ENCODE results near the gene PRC1. TPM values are rescaled to one million over a fixed set of nuclear protein-coding genes. Genes with fewer than 3 reads are reported as not detected.

PRC1 gene
- total and polyA plus RNA-seq, 2 of the 13 experiments (the other 11 are each of a cell fraction or from before 2014, with no cell fraction given): 137 to 162 TPM

DNA sequence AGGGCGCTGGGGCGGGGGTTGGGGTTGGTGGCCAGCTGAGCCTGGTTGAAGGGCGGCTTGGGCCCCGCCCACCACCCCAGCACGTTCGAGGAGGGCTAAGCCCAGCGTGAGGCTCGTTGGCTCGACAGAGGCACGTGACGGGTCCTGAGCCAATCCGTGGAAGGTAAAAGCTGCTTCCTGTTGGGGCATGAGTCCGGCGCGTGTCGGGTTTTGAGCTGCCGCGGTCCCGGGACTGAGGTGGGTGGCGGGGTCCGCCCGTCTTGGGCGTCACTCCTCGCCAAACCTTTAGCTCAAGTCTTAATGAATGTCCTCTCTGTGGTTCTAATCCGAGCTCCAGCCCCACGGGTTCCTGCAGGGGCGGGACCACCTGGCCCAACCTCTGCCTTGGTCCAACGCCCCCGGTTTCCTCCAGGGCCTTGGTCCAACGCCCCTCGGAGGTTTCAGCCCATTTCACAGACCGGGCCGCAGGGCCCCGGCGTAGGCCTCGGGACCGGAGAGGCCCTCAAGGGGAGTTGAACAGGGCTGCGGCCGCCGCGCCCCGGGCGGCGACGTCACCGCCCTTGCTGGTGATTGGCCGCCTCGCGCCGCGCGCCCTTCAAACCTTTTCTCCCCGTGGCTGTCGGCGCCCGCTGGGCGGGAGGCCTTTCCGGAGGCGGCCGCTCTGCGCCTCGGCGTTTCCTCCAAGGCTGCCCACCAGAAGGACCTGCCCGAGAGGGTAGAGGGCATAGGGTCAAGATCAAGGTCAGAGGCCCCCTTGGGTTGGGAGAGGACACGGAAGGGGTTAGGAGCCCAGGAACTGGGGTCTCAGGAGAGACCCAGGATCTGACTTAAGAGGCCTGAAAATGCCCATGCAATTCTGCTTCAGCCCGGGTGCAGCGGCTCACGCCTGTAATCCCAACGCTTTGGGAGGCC lies 39.4 kb downstream of the PRC1 start, which contains the start of gene RCCD1 (continued):
- TF ChIP-seq, protein P1, sequence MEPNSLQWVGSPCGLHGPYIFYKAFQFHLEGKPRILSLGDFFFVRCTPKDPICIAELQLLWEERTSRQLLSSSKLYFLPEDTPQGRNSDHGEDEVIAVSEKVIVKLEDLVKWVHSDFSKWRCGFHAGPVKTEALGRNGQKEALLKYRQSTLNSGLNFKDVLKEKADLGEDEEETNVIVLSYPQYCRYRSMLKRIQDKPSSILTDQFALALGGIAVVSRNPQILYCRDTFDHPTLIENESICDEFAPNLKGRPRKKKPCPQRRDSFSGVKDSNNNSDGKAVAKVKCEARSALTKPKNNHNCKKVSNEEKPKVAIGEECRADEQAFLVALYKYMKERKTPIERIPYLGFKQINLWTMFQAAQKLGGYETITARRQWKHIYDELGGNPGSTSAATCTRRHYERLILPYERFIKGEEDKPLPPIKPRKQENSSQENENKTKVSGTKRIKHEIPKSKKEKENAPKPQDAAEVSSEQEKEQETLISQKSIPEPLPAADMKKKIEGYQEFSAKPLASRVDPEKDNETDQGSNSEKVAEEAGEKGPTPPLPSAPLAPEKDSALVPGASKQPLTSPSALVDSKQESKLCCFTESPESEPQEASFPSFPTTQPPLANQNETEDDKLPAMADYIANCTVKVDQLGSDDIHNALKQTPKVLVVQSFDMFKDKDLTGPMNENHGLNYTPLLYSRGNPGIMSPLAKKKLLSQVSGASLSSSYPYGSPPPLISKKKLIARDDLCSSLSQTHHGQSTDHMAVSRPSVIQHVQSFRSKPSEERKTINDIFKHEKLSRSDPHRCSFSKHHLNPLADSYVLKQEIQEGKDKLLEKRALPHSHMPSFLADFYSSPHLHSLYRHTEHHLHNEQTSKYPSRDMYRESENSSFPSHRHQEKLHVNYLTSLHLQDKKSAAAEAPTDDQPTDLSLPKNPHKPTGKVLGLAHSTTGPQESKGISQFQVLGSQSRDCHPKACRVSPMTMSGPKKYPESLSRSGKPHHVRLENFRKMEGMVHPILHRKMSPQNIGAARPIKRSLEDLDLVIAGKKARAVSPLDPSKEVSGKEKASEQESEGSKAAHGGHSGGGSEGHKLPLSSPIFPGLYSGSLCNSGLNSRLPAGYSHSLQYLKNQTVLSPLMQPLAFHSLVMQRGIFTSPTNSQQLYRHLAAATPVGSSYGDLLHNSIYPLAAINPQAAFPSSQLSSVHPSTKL (CRISPR knock-in tag; IDR thresholded peaks at IDR 0.05): peak; percentile 15; the same call in 1 of the 2 replicates
- peak; percentile 35; the same call in 1 of the 2 replicates for TF ChIP-seq REPIN1 (CRISPR knock-in tag; IDR thresholded peaks at IDR 0.05; ENCODE audit: borderline replicate concordance, low read depth)
- peak; percentile 94 for TF ChIP-seq FOXC1 (CRISPR knock-in tag; IDR thresholded peaks at IDR 0.05; ENCODE audit: borderline replicate concordance)
- no peak; the same call in 1 of the 2 replicates for TF ChIP-seq ZNF552 (CRISPR knock-in tag; IDR thresholded peaks at IDR 0.05; ENCODE audit: borderline replicate concordance)
- no peak for TF ChIP-seq ZNF543 (CRISPR knock-in tag; IDR thresholded peaks at IDR 0.05)
- no peak for TF ChIP-seq ZNF317 (CRISPR knock-in tag; IDR thresholded peaks at IDR 0.05)
- TF ChIP-seq ZNF607 (CRISPR knock-in tag; IDR thresholded peaks at IDR 0.05; ENCODE audit: borderline replicate concordance): peak; percentile 88
- TF ChIP-seq, protein P2, sequence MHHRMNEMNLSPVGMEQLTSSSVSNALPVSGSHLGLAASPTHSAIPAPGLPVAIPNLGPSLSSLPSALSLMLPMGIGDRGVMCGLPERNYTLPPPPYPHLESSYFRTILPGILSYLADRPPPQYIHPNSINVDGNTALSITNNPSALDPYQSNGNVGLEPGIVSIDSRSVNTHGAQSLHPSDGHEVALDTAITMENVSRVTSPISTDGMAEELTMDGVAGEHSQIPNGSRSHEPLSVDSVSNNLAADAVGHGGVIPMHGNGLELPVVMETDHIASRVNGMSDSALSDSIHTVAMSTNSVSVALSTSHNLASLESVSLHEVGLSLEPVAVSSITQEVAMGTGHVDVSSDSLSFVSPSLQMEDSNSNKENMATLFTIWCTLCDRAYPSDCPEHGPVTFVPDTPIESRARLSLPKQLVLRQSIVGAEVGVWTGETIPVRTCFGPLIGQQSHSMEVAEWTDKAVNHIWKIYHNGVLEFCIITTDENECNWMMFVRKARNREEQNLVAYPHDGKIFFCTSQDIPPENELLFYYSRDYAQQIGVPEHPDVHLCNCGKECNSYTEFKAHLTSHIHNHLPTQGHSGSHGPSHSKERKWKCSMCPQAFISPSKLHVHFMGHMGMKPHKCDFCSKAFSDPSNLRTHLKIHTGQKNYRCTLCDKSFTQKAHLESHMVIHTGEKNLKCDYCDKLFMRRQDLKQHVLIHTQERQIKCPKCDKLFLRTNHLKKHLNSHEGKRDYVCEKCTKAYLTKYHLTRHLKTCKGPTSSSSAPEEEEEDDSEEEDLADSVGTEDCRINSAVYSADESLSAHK (CRISPR knock-in tag; IDR thresholded peaks at IDR 0.05; ENCODE audit: borderline replicate concordance): no peak
- no peak for TF ChIP-seq MLLT10 (CRISPR knock-in tag; IDR thresholded peaks at IDR 0.05)
- TF ChIP-seq ZNF761 (CRISPR knock-in tag; conservative IDR thresholded peaks at IDR 0.05): no peak
- TF ChIP-seq, protein P3, sequence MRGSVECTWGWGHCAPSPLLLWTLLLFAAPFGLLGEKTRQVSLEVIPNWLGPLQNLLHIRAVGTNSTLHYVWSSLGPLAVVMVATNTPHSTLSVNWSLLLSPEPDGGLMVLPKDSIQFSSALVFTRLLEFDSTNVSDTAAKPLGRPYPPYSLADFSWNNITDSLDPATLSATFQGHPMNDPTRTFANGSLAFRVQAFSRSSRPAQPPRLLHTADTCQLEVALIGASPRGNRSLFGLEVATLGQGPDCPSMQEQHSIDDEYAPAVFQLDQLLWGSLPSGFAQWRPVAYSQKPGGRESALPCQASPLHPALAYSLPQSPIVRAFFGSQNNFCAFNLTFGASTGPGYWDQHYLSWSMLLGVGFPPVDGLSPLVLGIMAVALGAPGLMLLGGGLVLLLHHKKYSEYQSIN (CRISPR knock-in tag; IDR thresholded peaks at IDR 0.05; ENCODE audit: borderline replicate concordance): no peak
- TF ChIP-seq SIX1 (CRISPR knock-in tag; IDR thresholded peaks at IDR 0.05; ENCODE audit: borderline replicate concordance): no peak; the same call in 1 of the 2 replicates
- TF ChIP-seq MTA1 (CRISPR knock-in tag; IDR thresholded peaks at IDR 0.05; ENCODE audit: borderline replicate concordance): 0 out of 2 replicates have a peak, but pooled peaks have one; percentile 19
- peak; percentile 45 for TF ChIP-seq ZNF446 (CRISPR knock-in tag; IDR thresholded peaks at IDR 0.05)
- TF ChIP-seq STAT5B (CRISPR knock-in tag; IDR thresholded peaks at IDR 0.05): no peak
- TF ChIP-seq ZNF652 (CRISPR knock-in tag; IDR thresholded peaks at IDR 0.05; ENCODE audit: borderline replicate concordance, low read depth): no peak
- no peak for TF ChIP-seq SNRNP70 (IDR thresholded peaks at IDR 0.05; ENCODE audit: low read depth, low read length)
- TF ChIP-seq HHEX (CRISPR knock-in tag; IDR thresholded peaks at IDR 0.05): 0 out of 2 replicates have a peak, but pooled peaks have one; percentile 24
- 0 out of 2 replicates have a peak, but pooled peaks have one; percentile 26 for TF ChIP-seq ZNF615 (CRISPR knock-in tag; IDR thresholded peaks at IDR 0.05; ENCODE audit: borderline replicate concordance)
- TF ChIP-seq RELA (CRISPR knock-in tag; IDR thresholded peaks at IDR 0.05): no peak
- no peak for TF ChIP-seq CENPX (CRISPR knock-in tag; IDR thresholded peaks at IDR 0.05)
- TF ChIP-seq ZNF569 (CRISPR knock-in tag; IDR thresholded peaks at IDR 0.05; ENCODE audit: borderline replicate concordance): no peak; the same call in 1 of the 2 replicates

All from HepG2 (cell line).